LNCAP (cell line): ENCODE measurements around the gene PP2D1.

ENCODE experiments used
- TF ChIP-seq, protein P1 (sequence below): fragments of 450-650 bp; IDR thresholded peaks from 2 replicates; pipeline ENCODE4 v1.5.1; 2017; ENCODE audit warnings: mild to moderate bottlenecking

PP2D1 gene

DNA sequence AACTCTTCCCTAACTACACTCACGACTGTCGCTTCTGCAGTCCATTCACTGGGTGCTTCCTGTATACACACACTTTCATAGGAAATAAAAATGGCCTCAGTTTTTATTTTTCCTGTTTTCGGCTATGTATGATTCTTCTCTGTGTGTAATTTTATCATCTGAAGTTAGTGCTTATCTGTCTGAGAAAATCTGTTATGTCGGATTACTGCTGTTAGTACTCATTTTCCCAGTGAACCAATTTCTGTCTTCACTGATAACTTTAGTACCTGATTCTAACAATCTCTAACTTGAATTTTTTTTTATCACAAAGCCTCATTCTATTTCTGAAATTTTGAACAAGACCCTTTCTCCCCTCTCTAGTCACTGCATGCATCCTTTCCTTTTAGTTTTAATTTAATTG, 44.3 kb downstream of the PP2D1 start:
- TF ChIP-seq, protein P1, sequence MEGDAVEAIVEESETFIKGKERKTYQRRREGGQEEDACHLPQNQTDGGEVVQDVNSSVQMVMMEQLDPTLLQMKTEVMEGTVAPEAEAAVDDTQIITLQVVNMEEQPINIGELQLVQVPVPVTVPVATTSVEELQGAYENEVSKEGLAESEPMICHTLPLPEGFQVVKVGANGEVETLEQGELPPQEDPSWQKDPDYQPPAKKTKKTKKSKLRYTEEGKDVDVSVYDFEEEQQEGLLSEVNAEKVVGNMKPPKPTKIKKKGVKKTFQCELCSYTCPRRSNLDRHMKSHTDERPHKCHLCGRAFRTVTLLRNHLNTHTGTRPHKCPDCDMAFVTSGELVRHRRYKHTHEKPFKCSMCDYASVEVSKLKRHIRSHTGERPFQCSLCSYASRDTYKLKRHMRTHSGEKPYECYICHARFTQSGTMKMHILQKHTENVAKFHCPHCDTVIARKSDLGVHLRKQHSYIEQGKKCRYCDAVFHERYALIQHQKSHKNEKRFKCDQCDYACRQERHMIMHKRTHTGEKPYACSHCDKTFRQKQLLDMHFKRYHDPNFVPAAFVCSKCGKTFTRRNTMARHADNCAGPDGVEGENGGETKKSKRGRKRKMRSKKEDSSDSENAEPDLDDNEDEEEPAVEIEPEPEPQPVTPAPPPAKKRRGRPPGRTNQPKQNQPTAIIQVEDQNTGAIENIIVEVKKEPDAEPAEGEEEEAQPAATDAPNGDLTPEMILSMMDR: no peak

DNA sequence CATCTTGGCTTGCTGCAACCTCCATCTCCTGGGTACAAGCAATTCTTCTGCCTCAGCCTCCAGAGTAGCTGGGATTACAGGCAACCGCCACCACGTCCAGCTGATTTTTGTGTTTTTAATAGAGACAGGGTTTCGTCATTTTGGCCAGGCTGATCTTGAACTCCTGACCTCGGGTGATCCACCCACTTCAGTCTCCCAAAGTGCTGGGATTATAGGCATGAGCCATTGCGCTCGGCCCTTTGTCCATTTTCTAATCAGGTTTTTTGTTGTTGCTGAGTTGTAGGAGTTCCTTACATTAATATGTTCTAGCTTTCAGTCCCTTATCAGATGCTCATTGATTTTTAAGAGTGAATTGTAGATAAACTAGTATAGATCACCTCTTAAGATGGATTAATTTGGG, 44.9 kb downstream of the PP2D1 start:
- TF ChIP-seq, protein P1: no peak

DNA sequence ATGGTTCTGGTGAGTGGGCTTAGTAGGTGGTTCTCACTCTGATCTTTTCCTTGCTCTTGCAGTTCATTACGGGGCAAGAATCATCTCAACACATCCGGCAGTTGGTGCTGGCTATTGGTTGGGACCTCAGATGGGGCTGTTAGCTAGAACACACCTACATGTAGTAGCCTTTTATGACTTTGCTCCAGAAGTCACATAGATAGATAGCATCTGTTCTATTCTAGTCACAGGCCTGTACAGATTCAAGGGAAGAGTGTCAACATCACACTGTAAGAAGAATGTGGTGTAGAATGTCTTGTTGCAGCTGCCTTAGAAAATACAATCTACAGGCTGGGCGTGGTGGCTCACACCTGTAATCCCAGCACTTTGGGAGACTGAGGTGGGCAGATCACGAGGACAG, 50.1 kb downstream of the PP2D1 start:
- TF ChIP-seq, protein P1: no peak

DNA sequence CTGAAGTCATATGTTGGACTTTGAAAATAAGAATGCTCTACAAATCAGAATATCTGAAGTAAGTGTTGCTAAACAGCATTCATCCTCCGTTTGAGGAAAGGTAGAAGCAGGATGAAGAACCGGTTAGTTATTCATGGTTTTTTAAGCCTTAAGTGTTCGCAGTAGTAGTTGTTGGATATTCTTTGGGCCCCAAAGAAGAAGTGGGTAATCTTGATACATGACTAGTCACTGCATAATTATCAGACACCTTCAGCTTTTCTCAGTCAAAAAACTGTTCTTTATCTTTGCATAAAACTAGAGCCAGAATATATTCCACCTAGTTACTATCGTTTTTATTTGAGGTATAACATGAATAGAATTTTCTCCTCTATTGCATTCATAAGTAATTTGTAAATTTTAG, 51.4 kb downstream of the PP2D1 start:
- TF ChIP-seq, protein P1: no peak

DNA sequence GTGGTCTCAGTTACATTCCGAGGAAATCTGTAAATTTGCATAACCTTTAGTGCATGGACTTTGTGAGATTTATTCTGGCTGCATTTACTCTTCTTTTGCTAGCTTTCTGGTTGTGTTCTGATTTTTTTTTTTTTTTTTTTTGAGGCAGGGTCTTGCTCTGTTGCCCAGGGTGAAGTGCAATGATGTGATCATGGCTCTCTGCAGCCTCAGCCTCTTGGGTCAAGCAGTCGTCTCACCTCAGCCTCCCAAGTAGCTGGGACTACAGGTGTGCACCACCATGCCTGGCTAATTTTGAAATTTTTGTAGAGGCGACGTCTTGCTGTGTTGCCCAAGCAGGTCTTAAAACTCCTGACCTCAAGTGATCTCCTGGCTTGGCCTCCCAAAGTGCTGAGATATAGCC, 52.6 kb downstream of the PP2D1 start:
- TF ChIP-seq, protein P1: no peak

DNA sequence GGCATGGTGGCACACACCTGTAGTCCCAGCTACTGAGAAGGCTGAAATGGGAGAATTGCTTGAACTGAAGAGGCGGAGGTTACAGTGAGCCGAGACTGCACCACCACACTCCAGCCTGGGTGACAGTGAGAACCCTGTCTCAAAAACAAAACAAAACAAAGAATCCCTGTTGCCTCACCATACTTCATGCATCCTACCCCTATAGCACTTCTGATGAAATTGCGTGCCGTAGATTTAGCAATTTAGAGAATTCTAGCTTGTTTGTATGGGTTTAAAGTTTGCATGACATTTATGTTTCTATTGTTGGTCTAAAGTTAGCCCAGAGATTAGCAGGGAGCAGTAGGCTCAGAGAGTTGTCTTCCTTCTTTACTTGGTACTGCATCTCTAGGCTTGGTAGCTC, 57.4 kb downstream of the PP2D1 start:
- TF ChIP-seq, protein P1: no peak

DNA sequence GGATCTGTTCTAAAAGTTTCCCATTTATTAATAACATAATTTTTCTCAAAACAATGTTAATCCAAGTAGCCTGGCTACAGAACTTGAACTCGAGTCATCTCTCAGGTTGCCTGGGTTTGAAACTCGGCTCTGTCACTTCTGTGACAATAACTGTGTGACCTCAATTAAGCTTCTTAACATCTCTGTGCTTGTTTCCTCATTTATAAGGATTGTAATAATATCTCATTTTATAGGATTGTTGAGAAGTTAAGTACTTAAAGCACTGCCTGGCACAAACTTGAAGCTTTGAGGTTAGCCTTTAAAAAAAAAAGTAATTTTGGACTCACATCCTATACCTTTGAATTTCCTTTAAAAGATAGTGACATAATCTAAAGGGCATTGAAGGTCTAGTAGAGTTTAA, 61.7 kb downstream of the PP2D1 start:
- TF ChIP-seq, protein P1: no peak

DNA sequence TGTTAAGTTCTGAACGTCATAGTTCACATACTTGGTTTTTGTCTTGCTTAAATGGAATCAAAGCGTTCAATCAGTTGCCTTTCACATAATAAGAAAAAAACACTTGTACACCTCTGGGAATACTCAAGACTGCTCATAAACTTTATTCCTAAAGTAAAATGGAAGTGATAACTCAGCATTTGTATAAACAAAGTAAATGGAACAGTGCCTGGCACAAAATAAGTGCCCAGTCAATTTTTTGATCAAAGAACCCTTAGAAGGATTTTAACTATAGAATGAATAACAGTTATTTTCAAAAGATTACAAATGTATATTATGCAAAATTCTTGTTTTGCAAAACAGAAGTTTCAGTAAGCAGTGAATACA, 63.9 kb downstream of the PP2D1 start:
- TF ChIP-seq, protein P1: no peak
